HG03025 (cell line): ENCODE measurements around the gene HASPIN.

Experiments used
- ATAC-seq: cut with Tn5 transposase; IDR thresholded peaks from one replicate; pipeline ENCODE4 v1.9.1; 2021; ENCODE audit warnings: mild to moderate bottlenecking, moderate library complexity; ENCODE audit not compliant: unreplicated experiment, low FRiP score

Gene HASPIN

GRCh38 chr17:3762922-3763776 lies 39.4 kb downstream of the HASPIN start:
- ATAC-seq = no peak

DNA sequence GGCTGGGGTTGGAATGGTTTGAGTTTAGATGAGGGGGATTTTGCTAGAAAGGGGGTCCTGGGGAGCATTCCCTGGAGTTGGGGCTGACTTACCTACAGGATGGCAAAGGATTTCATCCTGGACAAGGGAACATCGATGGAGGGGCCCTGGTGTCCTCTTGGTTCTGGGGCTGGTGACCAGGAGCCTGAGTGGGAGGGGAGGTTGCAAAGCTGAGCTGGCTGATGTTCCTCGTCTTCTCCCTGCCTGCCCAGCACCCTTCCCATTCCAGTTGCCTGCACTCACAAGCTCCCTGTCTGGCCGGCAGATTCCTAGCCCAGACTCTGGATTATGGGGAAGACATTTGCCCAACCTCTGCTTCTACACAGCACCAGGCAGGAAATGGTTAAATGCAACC lies 40.1 kb downstream of the HASPIN start:
- no peak for ATAC-seq

- no peak for ATAC-seq
Observed at GRCh38 chr17:3765981-3766380, 42.3 kb downstream of the HASPIN start.

GRCh38 chr17:3766779-3767178 lies 43.1 kb downstream of the HASPIN start:
- no peak for ATAC-seq

DNA sequence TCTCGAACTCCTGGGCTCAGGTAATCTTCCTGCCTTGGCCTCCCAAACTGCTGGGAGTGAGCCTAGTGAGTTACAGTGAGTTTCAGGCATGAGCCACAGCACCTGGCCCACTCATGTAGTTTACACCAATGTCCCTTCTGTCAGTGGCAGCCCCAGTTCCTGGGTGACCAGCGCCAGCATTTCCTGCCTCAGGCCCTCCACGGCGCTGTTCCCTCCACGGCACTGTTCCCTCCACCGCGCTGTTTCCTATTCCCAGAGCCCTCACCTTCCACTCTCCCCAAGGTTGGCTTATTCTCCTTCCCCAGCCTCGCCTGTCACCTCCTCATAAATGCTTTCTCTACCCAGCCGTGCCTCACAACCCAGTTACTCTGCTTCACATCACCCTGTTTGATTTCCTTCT lies 44.6 kb downstream of the HASPIN start:
- ATAC-seq = no peak

GRCh38 chr17:3768769-3769168 lies 45.1 kb downstream of the HASPIN start:
- ATAC-seq = no peak

DNA sequence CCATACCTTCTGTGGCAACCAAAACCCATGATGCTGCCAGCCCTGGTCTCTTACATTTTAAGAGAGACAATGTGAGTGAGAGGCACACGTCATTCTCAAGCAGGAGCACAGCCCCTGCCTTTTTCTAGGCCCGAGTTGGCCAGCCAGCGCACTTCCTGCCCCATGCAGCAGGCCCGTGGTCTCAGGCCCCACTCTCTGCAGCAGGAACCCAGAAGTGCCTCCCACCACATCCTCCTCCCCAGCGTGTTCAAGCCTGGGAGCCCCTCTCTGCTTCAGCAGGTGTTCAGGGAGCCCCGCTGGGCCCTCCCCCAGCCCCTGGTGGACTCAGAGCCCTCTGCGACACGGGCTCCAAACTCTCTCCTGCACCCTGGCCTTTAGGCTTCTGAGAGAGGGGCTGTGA lies 46.8 kb downstream of the HASPIN start:
- ATAC-seq = no peak

- ATAC-seq = no peak
Observed at GRCh38 chr17:3771140-3771539, 47.4 kb downstream of the HASPIN start.

DNA sequence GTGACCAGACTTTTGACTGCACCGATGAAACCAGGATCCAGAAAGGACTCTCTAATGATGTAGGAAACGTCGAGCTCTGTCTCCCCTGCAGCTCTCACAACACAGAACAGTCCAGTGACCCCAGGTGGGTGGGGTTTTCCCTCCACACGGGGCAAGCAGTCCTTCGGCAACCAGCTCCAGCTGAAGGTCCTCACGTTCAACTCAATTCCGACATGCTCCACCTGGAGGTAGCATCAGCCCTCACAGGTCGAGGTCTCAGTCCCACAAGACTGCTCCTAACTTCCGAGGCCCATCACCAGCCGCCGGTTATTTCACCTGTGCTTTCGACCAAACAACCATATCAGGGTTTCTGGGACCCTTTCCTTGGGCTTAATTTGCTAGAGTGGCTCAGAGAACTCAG lies 49.1 kb downstream of the HASPIN start:
- no peak for ATAC-seq

DNA sequence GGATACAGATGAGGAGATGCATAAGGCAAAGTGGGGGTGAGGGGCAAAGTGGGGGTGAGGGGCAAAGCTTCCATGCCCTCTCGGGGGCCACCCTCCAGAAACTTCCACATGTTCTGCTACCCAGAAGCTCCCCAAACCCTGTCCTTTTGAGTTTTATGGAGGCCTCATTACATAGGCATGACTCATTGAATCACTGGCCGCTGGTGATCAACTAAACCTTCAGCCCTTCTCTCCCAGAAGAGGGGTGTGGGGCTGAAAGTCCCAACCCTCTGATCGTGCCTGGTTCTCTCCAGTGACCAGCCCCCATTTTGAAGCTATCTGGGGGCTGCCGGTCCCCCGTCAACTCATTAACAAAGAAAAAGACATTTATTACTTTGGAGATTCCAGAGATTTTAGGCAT lies 49.8 kb downstream of the HASPIN start:
- no peak for ATAC-seq

DNA sequence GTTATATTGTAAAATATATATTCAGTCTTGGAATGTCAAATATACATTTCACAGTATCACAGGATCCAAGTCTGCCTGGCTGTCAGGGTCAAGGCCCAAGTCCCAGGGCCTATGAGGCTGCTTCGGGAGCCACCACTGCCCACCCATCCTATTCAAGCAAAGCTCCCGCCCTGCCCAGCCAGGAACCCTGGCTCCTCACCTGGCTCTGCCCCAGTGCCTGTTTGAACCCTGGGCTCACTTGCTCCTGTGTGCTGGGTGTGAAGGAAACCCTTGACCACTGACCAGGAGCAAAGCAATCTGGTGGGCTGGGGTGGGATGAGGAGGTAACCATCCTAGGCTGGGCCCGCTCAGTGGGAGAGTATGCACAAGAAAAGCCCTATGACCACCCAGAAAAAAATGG lies 50.3 kb downstream of the HASPIN start:
- no peak for ATAC-seq
